Loucy (cell line): Measurements from ENCODE around the gene ZNF354C.

ENCODE experiments used
- H2AFZ ChIP-seq: fragments of 200-600 bp; sonication (generic); 2 replicates; pipeline ENCODE4 v1.6.0; 2016; ENCODE audit warnings: antibody characterized with exemption, mild to moderate bottlenecking, low read length, moderate library complexity
- H3F3A ChIP-seq: fragments of 200-600 bp; 2 replicates; pipeline ENCODE4 v1.6.0; 2016; ENCODE audit warnings: antibody characterized with exemption, low read depth, mild to moderate bottlenecking
- H3K27me3 ChIP-seq: fragments of 200-600 bp; sonication (generic); 2 replicates; pipeline ENCODE4 v1.6.1; 2014; ENCODE audit warnings: low read length, mild to moderate bottlenecking; ENCODE audit not compliant: insufficient read depth, poor library complexity, severe bottlenecking
- H3K36me3 ChIP-seq: fragments of 200-600 bp; sonication (generic); 2 replicates; pipeline ENCODE4 v1.6.1; 2016; ENCODE audit warnings: low read length; ENCODE audit not compliant: insufficient read depth
- H3K4me1 ChIP-seq: fragments of 200-600 bp; sonication (generic); 2 replicates; pipeline ENCODE4 v1.5.1; 2014; ENCODE audit warnings: low read length, mild to moderate bottlenecking; ENCODE audit not compliant: insufficient read depth, poor library complexity, severe bottlenecking
- H3K4me2 ChIP-seq: fragments of 200-600 bp; sonication (generic); 2 replicates; pipeline ENCODE4 v1.6.0; 2014; ENCODE audit warnings: antibody characterized with exemption, low read length, low read depth, mild to moderate bottlenecking; ENCODE audit not compliant: poor library complexity, severe bottlenecking
- H3K4me3 ChIP-seq: fragments of 200-600 bp; sonication (generic); 2 replicates; pipeline ENCODE4 v1.5.1; 2014; ENCODE audit warnings: low read length, mild to moderate bottlenecking, mixed read lengths; ENCODE audit not compliant: poor library complexity, severe bottlenecking
- H3K79me2 ChIP-seq: fragments of 200-600 bp; sonication (generic); 2 replicates; pipeline ENCODE4 v1.6.1; 2014; ENCODE audit warnings: low read length; ENCODE audit not compliant: insufficient read depth
- H3K9ac ChIP-seq: fragments of 200-600 bp; sonication (generic); 2 replicates; pipeline ENCODE4 v1.6.0; 2014; ENCODE audit warnings: mild to moderate bottlenecking, low read depth, low read length, moderate library complexity; ENCODE audit not compliant: poor library complexity, severe bottlenecking
- H3K9me2 ChIP-seq: fragments of 200-600 bp; sonication (generic); replicated peaks from 2 replicates; pipeline ENCODE4 v1.6.1; 2016; ENCODE audit warnings: low read depth, low read length, mixed read lengths
- H3K9me3 ChIP-seq: fragments of 200-600 bp; sonication (generic); 2 replicates; pipeline ENCODE4 v1.6.1; 2014; ENCODE audit warnings: mild to moderate bottlenecking, antibody characterized with exemption, low read length, low read depth; ENCODE audit not compliant: insufficient read depth
- H4K20me1 ChIP-seq: fragments of 200-600 bp; sonication (generic); 2 replicates; pipeline ENCODE4 v1.6.0; 2014; ENCODE audit warnings: antibody characterized with exemption, low read length, mild to moderate bottlenecking; ENCODE audit not compliant: insufficient read depth, poor library complexity, severe bottlenecking
- EZH2phosphoT487 ChIP-seq: fragments of 200-600 bp; IDR thresholded peaks from 2 replicates; pipeline ENCODE4 v1.6.1; 2018; ENCODE audit warnings: antibody characterized with exemption, mild to moderate bottlenecking, moderate library complexity, borderline replicate concordance
- TF ChIP-seq, protein P1 (sequence below): fragments of 200-600 bp; sonication (generic); conservative IDR thresholded peaks from 2 replicates; pipeline ENCODE4 v1.5.1; 2014; ENCODE audit warnings: mild to moderate bottlenecking, antibody characterized with exemption, low read length

Gene ZNF354C

DNA sequence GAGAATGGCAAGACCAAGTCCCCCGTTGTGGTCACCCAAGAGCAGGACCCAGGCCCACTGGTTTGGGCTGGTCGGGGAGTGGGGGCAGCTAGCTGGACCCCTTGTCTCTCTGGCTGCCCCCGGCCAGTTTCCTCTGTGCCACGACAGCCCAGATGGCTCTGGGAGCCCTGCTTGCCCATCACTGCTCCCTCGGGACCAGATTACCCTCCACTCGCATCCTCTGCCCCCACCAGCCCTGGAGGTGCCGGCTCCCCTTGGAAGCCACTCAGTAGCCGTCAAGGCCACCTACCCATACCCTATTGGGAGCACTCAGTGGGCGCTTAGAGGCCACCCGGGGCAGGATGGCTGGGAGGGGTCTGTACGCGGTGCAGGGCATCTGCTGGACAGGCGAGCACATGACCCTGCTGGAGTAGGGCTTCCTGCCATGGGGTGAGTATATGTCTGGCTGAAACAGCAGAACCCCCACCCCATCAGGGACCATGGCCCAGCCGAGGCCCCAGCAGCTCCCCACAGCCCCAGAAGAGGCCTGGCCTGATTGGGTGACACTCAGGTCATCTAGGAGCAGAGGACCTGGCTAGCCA, 70.0 kb downstream of the ZNF354C start:
- Histone ChIP-seq H3K9ac (no peak overlapping the region), H3K27me3 (no peaks in the 10 kb centered on the region), H3K4me1 (no peaks in the 10 kb centered on the region), H2AFZ (no peak overlapping the region), H3K4me3 (no peak overlapping the region), H4K20me1 (no peaks in the 10 kb centered on the region), H3K9me3 (no peaks in the 10 kb centered on the region), H3K4me2 (no peak overlapping the region), H3K9me2 (no peaks in the 10 kb centered on the region), H3K36me3 (no peaks in the 10 kb centered on the region), H3K79me2 (no peaks in the 10 kb centered on the region), H3F3A (no peaks in the 10 kb centered on the region)
- TF ChIP-seq, protein P1, sequence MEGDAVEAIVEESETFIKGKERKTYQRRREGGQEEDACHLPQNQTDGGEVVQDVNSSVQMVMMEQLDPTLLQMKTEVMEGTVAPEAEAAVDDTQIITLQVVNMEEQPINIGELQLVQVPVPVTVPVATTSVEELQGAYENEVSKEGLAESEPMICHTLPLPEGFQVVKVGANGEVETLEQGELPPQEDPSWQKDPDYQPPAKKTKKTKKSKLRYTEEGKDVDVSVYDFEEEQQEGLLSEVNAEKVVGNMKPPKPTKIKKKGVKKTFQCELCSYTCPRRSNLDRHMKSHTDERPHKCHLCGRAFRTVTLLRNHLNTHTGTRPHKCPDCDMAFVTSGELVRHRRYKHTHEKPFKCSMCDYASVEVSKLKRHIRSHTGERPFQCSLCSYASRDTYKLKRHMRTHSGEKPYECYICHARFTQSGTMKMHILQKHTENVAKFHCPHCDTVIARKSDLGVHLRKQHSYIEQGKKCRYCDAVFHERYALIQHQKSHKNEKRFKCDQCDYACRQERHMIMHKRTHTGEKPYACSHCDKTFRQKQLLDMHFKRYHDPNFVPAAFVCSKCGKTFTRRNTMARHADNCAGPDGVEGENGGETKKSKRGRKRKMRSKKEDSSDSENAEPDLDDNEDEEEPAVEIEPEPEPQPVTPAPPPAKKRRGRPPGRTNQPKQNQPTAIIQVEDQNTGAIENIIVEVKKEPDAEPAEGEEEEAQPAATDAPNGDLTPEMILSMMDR = no peak
- no peak for TF ChIP-seq EZH2phosphoT487

DNA sequence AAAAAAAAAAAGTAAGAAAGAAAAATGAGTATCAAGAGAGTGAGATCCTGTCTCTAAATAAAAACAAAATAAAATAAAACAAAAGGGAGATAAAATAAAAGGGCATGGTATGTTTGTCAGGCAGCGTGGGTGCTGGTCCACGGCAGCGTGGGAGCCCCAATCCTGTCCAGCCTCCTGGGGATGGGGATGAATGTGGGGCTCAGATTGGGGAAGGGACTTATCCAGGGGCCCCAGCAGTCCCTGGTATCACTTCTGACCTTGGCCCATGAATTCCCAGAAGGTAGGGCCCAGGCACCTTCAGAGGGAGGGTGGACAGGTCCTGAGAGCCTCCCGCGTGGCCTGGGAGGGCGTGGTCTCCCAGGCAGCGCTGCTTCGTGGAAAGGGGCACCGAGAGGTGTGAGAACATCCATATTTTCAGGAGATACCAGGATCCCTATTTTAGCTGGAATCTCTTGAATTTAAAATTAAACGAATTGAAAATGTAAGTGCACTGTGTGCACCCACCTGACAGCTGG, 71.2 kb downstream of the ZNF354C start:
- Histone ChIP-seq H3K4me3 (no peak overlapping the region), H3K36me3 (no peaks in the 10 kb centered on the region), H3K9me3 (no peaks in the 10 kb centered on the region), H3K27me3 (no peaks in the 10 kb centered on the region), H3K79me2 (no peaks in the 10 kb centered on the region), H3K4me1 (no peaks in the 10 kb centered on the region), H3K9me2 (no peaks in the 10 kb centered on the region), H3K4me2 (no peak overlapping the region), H4K20me1 (no peaks in the 10 kb centered on the region), H3F3A (no peaks in the 10 kb centered on the region), H2AFZ (no peak overlapping the region), H3K9ac (no peak overlapping the region)
- TF ChIP-seq, protein P1 = no peak

DNA sequence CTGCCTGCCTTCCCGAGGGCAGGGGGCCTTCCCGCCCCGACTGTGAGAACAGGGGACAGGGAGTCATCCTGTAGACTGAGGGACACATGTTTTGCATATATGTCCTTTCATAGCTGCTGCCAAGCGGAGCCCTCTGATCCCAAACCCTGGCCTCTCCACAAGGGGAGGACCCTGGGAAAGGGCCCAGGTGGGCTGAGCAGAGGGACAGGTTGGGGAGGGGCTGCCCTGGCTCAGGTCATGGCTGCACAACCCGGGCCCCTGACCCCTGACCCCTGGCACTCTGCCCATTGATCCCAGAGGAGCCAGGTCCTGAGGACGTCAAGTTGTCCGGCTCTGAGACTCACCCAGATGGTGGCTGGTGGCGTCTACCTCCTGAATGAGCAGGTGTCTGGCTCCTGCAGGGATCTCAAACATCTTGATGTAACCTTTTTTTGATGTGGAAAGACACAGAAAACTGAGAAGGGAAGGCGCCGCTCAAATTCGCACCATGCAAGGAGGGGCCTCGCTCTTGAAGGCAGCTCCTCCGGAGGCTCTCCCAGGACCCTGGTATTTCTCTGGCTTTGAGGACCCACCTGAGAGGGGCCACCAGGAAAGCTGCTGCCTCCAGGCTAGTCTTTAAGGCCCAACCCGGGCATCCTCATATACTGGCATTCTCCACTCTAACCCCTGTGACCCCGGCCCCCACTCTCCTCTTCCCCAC, 71.9 kb downstream of the ZNF354C start:
- Histone ChIP-seq H3K4me3 (no peak overlapping the region), H3K9ac (no peak overlapping the region), H3K4me1 (no peaks in the 10 kb centered on the region), H3K9me2 (no peaks in the 10 kb centered on the region), H3F3A (no peaks in the 10 kb centered on the region), H3K79me2 (no peaks in the 10 kb centered on the region), H3K36me3 (no peaks in the 10 kb centered on the region), H3K4me2 (no peak overlapping the region), H4K20me1 (no peaks in the 10 kb centered on the region), H3K27me3 (no peaks in the 10 kb centered on the region), H2AFZ (no peak overlapping the region), H3K9me3 (no peaks in the 10 kb centered on the region)
- TF ChIP-seq EZH2phosphoT487 = no peak
- TF ChIP-seq, protein P1 = no peak
